Body of pancreas (tissue), 4 donors: ENCODE measurements around the gene CCDC112. TPM values are rescaled to one million over a fixed set of nuclear protein-coding genes. Genes with fewer than 3 reads are reported as not detected.
A peak's percentile ranks its signal among the peaks of the same experiment; 100 is the strongest.

Experiments
- ATAC-seq: fragments of 150-250 bp; one replicate; pipeline ENCODE4 v1.9.1; 2016
- DNase-seq, 4 donors: peaks; one replicate each; pipeline ENCODE4 v3.0.0-alpha.2; 2019
- H3K27ac ChIP-seq, 4 donors: fragments of 200-600 bp; sonication (generic); 1 replicate in 3 of 4; 2 replicates in 1 of 4; pipeline versions ENCODE4 v1.5.1 to v1.6.1; 2016 to 2019; ENCODE audit warnings: mild to moderate bottlenecking in 1 of 4, mixed read lengths in 1 of 4, moderate library complexity in 1 of 4
- H3K27me3 ChIP-seq, 2 donors: fragments of 200-600 bp; sonication (generic); one replicate each; pipeline ENCODE4 v1.6.0; 2016; ENCODE audit warnings: mild to moderate bottlenecking in 1 of 2
- H3K36me3 ChIP-seq, 2 donors: fragments of 200-600 bp; sonication (generic); replicated peaks in 1 of 2; 2 replicates each; pipeline ENCODE4 v1.5.1; 2016; ENCODE audit warnings: low read depth in 2 of 2; ENCODE audit not compliant: insufficient read depth in 1 of 2
- H3K4me1 ChIP-seq: fragments of 200-600 bp; sonication (generic); one replicate; pipeline ENCODE4 v1.6.0; 2016
- H3K4me3 ChIP-seq, 2 donors: fragments of 200-600 bp; sonication (generic); 1 replicate in 1 of 2; 2 replicates in 1 of 2; pipeline ENCODE4 v1.5.1; 2016 to 2019
- H3K9me3 ChIP-seq, 3 donors: fragments of 200-600 bp; sonication (generic); 1 replicate in 2 of 3; 2 replicates in 1 of 3; pipeline ENCODE4 v1.5.1; 2016
- CTCF ChIP-seq, 7 experiments: fragments of 450-650 bp in 4 of 7; fragments of 200-600 bp in 3 of 7; sonication (generic) in 3 of 7; IDR thresholded peaks; one replicate each; pipeline ENCODE4 v1.5.1; 2016 to 2019; ENCODE audit warnings: antibody characterized with exemption in 7 of 7
- POLR2A ChIP-seq, 3 donors: fragments of 450-650 bp; IDR thresholded peaks; one replicate each; pipeline ENCODE4 v1.6.1; 2016; ENCODE audit warnings: antibody characterized with exemption in 3 of 3, mild to moderate bottlenecking in 2 of 3
- WGBS, 2 donors: methylation state at CpG; one replicate each; pipeline ENCODE4 v1.1.5; 2017; 5-methylcytosine and 5-hydroxymethylcytosine counted together
- intact Hi-C: fragments of 100-400 bp; cut with DNase I; formaldehyde crosslinking; loops from one replicate; pipeline ENCODE4 v1.15.1; 2023
- total RNA-seq, 2 donors: library from RNA; depleted of rRNA; stranded (reverse); fragments of >200 nt; gene quantifications; one replicate each; pipeline ENCODE4 v1.1.0, GENCODE V29; 2016

CCDC112 gene
- 10 to 100 TPM; 10.1 to 20.1 TPM for total RNA-seq

GRCh38 chr5:115296124-115297022 is at the start of gene CCDC112:
TSS of gene CCDC112 (minus strand) at chr5:115296654. CDS start at chr5:115296543, 111 bp downstream.
- Histone ChIP-seq H3K27ac (peak within 1 kb of the TSS; percentile 68 to 83 (median 80)), H3K27me3 (no peaks in the 10 kb centered on the region)

GRCh38 chr5:115345344-115345743 is 48.9 kb upstream of the CCDC112 start:
- ATAC-seq (no peak), DNase-seq (no peak)
- intact Hi-C loops = no loop called here
- H3K4me1 ChIP-seq = peaks cover 22% of the 10 kb centered on the region
- no peaks in the 10 kb centered on the region for H3K9me3 ChIP-seq
- no peak overlapping the region for H3K27ac ChIP-seq
- no peak overlapping the region for H3K4me3 ChIP-seq
- H3K27me3 ChIP-seq = no peaks in the 10 kb centered on the region
- TF ChIP-seq CTCF (IDR thresholded peaks at IDR 0.05) = no peak
- no peak for TF ChIP-seq POLR2A (IDR thresholded peaks at IDR 0.05)
- no peaks in the 10 kb centered on the region for H3K36me3 ChIP-seq

More at GRCh38 chr5:115296124-115297022, at the start of gene CCDC112:
- 0 to 2% methylated on average over 15 to 53 of the region's 86 CpGs for WGBS, 2 donors
- Histone ChIP-seq H3K4me3 (peak within 1 kb of the TSS; percentile 43 to 66), H3K4me1 (peaks cover 14% of the 10 kb centered on the region), H3K9me3 (no peaks in the 10 kb centered on the region), H3K36me3 (no peaks in the 10 kb centered on the region)
- ATAC-seq (peak; percentile 94), DNase-seq (peak; percentile 88 to 91 (median 88))
- peak in 1 of 7 experiments; percentile 18 for TF ChIP-seq CTCF (IDR thresholded peaks at IDR 0.05)
- TF ChIP-seq POLR2A (IDR thresholded peaks at IDR 0.05) = peak; percentile 78 to 85 (median 84)
- intact Hi-C loops = no loop called here

- DNase-seq = no peak
- Histone ChIP-seq H3K9me3 (no peaks in the 10 kb centered on the region), H3K27ac (no peak overlapping the region), H3K27me3 (no peaks in the 10 kb centered on the region), H3K36me3 (no peaks in the 10 kb centered on the region), H3K4me1 (peaks cover 12% of the 10 kb centered on the region), H3K4me3 (no peak overlapping the region)
- no peak for TF ChIP-seq POLR2A (IDR thresholded peaks at IDR 0.05)
- TF ChIP-seq CTCF (IDR thresholded peaks at IDR 0.05) = no peak
- intact Hi-C loops = no loop called here
- WGBS, 2 donors = 47 to 75% methylated on average over 1 of the region's 1 CpG
- ATAC-seq = no peak
Observed at GRCh38 chr5:115343855-115344254, 47.4 kb upstream of the CCDC112 start.

GRCh38 chr5:115342590-115343377 is 46.3 kb upstream of the CCDC112 start:
- TF ChIP-seq POLR2A (IDR thresholded peaks at IDR 0.05) (no peak), CTCF (IDR thresholded peaks at IDR 0.05) (no peak)
- no peaks in the 10 kb centered on the region for H3K9me3 ChIP-seq
- DNase-seq (no peak), ATAC-seq (no peak)
- no peak overlapping the region for H3K4me3 ChIP-seq
- H3K27me3 ChIP-seq = no peaks in the 10 kb centered on the region
- H3K27ac ChIP-seq = no peak overlapping the region
- intact Hi-C loops = no loop called here
- no peaks in the 10 kb centered on the region for H3K36me3 ChIP-seq
- peaks cover under 1% of the 10 kb centered on the region for H3K4me1 ChIP-seq
- 61 to 70% methylated on average over 6 of the region's 6 CpGs for WGBS, 2 donors
